Kidney (tissue), 14 donors: ENCODE data around the gene SLC39A10. TPM values are rescaled to one million over a fixed set of nuclear protein-coding genes. Genes with fewer than 3 reads are reported as not detected.

ENCODE experiments used
- DNase-seq, 5 donors: peaks; one replicate each; pipeline ENCODE4 v3.0.0-alpha.2; 2013 to 2020
- FAIRE-seq: peaks from 2 replicates; lab custom pipeline; 2012; peaks lifted over from hg19 to GRCh38; lab: Jason Lieb, UNC
- H3K27ac ChIP-seq, 2 donors: one replicate each; pipeline ENCODE4 v1.7.0; 2013; ENCODE audit warnings: low read depth in 2 of 2, low read length in 2 of 2, inconsistent platforms in 1 of 2
- H3K27me3 ChIP-seq: one replicate; pipeline ENCODE4 v1.7.1; 2013; ENCODE audit warnings: low read length, inconsistent platforms; ENCODE audit not compliant: control insufficient read depth, insufficient read depth
- H3K36me3 ChIP-seq, 3 donors: one replicate each; pipeline versions ENCODE4 v1.7.0 to v1.7.1; 2013; ENCODE audit warnings: low read length in 3 of 3, control low read depth in 1 of 3, inconsistent platforms in 1 of 3; ENCODE audit not compliant: insufficient read depth in 3 of 3, control insufficient read depth in 2 of 3
- H3K4me1 ChIP-seq, 3 donors: one replicate each; pipeline versions ENCODE4 v1.7.0 to v1.7.1; 2013; ENCODE audit warnings: low read length in 3 of 3, inconsistent platforms in 1 of 3, low read depth in 1 of 3; ENCODE audit not compliant: control insufficient read depth in 2 of 3, insufficient read depth in 2 of 3
- H3K4me3 ChIP-seq, 3 donors: one replicate each; pipeline versions ENCODE4 v1.7.0 to v1.8.1; 2013; ENCODE audit warnings: low read length in 3 of 3, control low read depth in 1 of 3, inconsistent platforms in 1 of 3
- H3K9ac ChIP-seq, 3 donors: one replicate each; pipeline versions ENCODE4 v1.7.0 to v1.7.1; 2013; ENCODE audit warnings: low read length in 3 of 3, control low read depth in 1 of 3, inconsistent platforms in 1 of 3
- H3K9me3 ChIP-seq, 3 donors: one replicate each; pipeline versions ENCODE4 v1.7.0 to v1.7.1; 2013; ENCODE audit warnings: low read length in 3 of 3, control low read depth in 1 of 3, inconsistent platforms in 1 of 3; ENCODE audit not compliant: control insufficient read depth in 2 of 3, insufficient read depth in 1 of 3
- intact Hi-C: fragments of 100-400 bp; cut with DNase I; formaldehyde crosslinking; loops from one replicate; pipeline ENCODE4 v1.11.1; 2022
- polyA plus RNA-seq: library from polyadenylated mRNA; stranded (reverse); fragments of 350-450 nt; fragmentation: Illumina TruSeq; extraction: RNeasy Lipid Tissue Mini Kit (QIAGEN cat#74804); gene quantifications from one replicate; pipeline ENCODE4 v1.2.3, GENCODE V29; 2014; ENCODE audit warnings: low read depth, low replicate concordance; ENCODE audit not compliant: insufficient read depth
- total RNA-seq: library from RNA; stranded (reverse); fragmentation: NEBNext Ultra II Directional; extraction: Animal tissue kit (Norgen Biotek cat#: 25700); gene quantifications from one replicate; pipeline ENCODE4 v1.2.1, GENCODE V29; 2021
- TF ChIP-seq, protein P1 (sequence below): IDR thresholded peaks from 3 replicates; pipeline ENCODE4 v1.5.1; 2012; ENCODE audit warnings: mild to moderate bottlenecking, moderate library complexity, borderline replicate concordance; ENCODE audit not compliant: insufficient read depth; ENCODE audit errors: extremely low read depth
- donor health status: control.
- donor health status: control.
- donor health status: control.
- donor health status: control.
- donor health status: control.
- donor health status: DM: yes; HTN: yes; CAD: no.
- donor health status: Normal renal cell carcinoma (clear cell type).

Gene SLC39A10
- total and polyA plus RNA-seq, 2 donors from 2014 or later: 5.4 to 36.7 TPM

DNA sequence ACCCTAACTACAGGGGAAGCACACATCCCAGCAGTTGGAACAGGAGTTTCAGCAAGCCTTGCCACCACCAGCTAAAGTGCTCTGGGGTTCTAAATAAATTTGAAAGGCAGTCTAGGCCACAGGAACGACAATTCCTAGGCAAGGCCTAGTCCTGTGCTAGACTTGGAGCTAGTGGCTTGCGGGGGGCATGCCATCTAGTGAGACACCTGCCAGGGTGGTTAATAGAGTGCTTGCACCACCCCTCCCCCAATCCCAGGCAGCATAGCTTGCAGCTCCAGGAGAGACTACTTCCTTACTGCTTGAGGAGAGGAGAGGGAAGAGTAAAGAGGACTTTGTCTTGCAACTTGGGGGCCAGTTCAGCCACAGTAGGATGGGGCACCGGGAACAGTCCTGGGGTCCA lies 101.8 kb downstream of the SLC39A10 start:
- no peak overlapping the region for H3K9ac ChIP-seq
- DNase-seq (no peak), FAIRE-seq (no peak)
- no peaks in the 10 kb centered on the region for H3K36me3 ChIP-seq
- H3K27ac ChIP-seq: no peak overlapping the region
- no peak overlapping the region for H3K4me3 ChIP-seq
- intact Hi-C loops: no loop called here
- H3K4me1 ChIP-seq: no peaks in the 10 kb centered on the region
- no peaks in the 10 kb centered on the region for H3K9me3 ChIP-seq
- TF ChIP-seq, protein P1, sequence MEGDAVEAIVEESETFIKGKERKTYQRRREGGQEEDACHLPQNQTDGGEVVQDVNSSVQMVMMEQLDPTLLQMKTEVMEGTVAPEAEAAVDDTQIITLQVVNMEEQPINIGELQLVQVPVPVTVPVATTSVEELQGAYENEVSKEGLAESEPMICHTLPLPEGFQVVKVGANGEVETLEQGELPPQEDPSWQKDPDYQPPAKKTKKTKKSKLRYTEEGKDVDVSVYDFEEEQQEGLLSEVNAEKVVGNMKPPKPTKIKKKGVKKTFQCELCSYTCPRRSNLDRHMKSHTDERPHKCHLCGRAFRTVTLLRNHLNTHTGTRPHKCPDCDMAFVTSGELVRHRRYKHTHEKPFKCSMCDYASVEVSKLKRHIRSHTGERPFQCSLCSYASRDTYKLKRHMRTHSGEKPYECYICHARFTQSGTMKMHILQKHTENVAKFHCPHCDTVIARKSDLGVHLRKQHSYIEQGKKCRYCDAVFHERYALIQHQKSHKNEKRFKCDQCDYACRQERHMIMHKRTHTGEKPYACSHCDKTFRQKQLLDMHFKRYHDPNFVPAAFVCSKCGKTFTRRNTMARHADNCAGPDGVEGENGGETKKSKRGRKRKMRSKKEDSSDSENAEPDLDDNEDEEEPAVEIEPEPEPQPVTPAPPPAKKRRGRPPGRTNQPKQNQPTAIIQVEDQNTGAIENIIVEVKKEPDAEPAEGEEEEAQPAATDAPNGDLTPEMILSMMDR: no peak
- no peaks in the 10 kb centered on the region for H3K27me3 ChIP-seq

DNA sequence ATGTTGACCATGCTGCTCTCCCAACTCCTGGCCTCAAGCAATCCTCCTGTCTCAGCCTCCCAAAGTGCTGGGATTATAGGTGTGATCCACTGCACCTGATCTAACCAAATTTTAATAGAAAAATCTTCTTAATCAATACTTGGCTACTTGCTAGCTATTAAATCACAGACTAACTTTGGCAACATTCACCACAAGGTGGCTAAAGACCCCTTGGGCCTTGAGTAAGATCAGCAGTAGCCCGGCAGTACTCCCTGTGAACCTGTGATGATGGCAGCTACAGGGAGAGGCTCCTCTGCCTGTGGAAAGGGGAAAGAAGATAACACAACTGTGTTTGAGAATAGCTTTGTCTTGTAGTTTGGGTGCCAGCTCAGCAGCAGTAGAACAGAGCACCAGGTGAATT lies 102.9 kb downstream of the SLC39A10 start:
- no peak overlapping the region for H3K9ac ChIP-seq
- FAIRE-seq (no peak), DNase-seq (no peak)
- intact Hi-C loops: no loop called here
- H3K9me3 ChIP-seq: peaks cover 0 to 5% (median 0%) of the 10 kb centered on the region in 3 donors
- no peaks in the 10 kb centered on the region for H3K4me1 ChIP-seq
- no peaks in the 10 kb centered on the region for H3K27me3 ChIP-seq
- H3K4me3 ChIP-seq: no peak overlapping the region
- H3K36me3 ChIP-seq: no peaks in the 10 kb centered on the region
- no peak overlapping the region for H3K27ac ChIP-seq
- TF ChIP-seq, protein P1: no peak

DNA sequence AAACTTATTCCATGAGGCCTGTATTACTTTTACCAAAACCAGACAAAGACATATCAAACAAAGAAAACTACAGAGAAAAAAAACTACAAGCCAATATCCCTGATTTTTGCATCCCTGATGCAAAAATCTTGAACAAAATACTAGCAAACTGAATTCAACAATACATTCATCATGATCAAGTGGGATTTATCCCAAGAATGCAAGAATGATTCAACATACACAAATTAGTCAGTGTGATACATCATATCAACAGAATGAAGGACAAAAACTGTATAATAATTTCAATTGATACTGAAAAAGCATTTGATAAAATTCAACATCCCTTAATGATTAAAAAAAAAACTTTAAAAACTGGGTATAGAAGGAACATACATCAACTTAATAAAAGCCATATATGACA lies 106.8 kb downstream of the SLC39A10 start:
- no peak for FAIRE-seq

More for the DNA sequence above, 106.8 kb downstream of the SLC39A10 start:
- H3K27me3 ChIP-seq: no peaks in the 10 kb centered on the region
- H3K36me3 ChIP-seq: no peaks in the 10 kb centered on the region
- peaks cover 0 to 11% (median 0%) of the 10 kb centered on the region in 3 donors for H3K9me3 ChIP-seq
- TF ChIP-seq, protein P1: no peak
- intact Hi-C loops: no loop called here
- no peak for DNase-seq
- no peak overlapping the region for H3K27ac ChIP-seq
- no peak overlapping the region for H3K4me3 ChIP-seq
- no peak overlapping the region for H3K9ac ChIP-seq
- no peaks in the 10 kb centered on the region for H3K4me1 ChIP-seq
